Right lobe of liver (tissue), 6 donors: ENCODE measurements around the gene JDP2. TPM values are rescaled to one million over a fixed set of nuclear protein-coding genes. Genes with fewer than 3 reads are reported as not detected.
A peak's percentile ranks its signal among the peaks of the same experiment; 100 is the strongest.

Experiments
- ATAC-seq, 4 donors: fragments of 200-7000 bp; cut with Tn5 transposase; one replicate each; pipeline ENCODE4 v1.9.1; 2020; ENCODE audit warnings: mild to moderate bottlenecking in 4 of 4, moderate library complexity in 4 of 4
- DNase-seq, 3 donors: peaks; one replicate each; pipeline ENCODE4 v3.0.0-alpha.2; 2020
- H3K27ac ChIP-seq, 3 donors: fragments of 200-600 bp; one replicate each; pipeline ENCODE4 v1.8.0; 2022
- H3K27me3 ChIP-seq, 2 donors: fragments of 200-600 bp; one replicate each; pipeline ENCODE4 v1.8.0; 2022
- H3K36me3 ChIP-seq, 4 donors: fragments of 200-600 bp; sonication (generic) in 1 of 4; one replicate each; pipeline versions ENCODE4 v1.5.1 to v1.8.0; 2017 to 2022; ENCODE audit warnings: control low read depth in 1 of 4
- H3K4me1 ChIP-seq, 4 donors: fragments of 200-600 bp; sonication (generic) in 1 of 4; one replicate each; pipeline versions ENCODE4 v1.5.1 to v1.8.0; 2017 to 2022; ENCODE audit warnings: control low read depth in 1 of 4
- H3K4me3 ChIP-seq, 3 donors: fragments of 200-600 bp; one replicate each; pipeline ENCODE4 v1.8.0; 2022
- H3K9me3 ChIP-seq, 4 donors: fragments of 200-600 bp; sonication (generic) in 1 of 4; one replicate each; pipeline versions ENCODE4 v1.5.1 to v1.8.0; 2017 to 2022; ENCODE audit warnings: control low read depth in 1 of 4
- CTCF ChIP-seq, 4 donors: fragments of 200-600 bp in 3 of 4; fragments of 450-650 bp in 1 of 4; IDR thresholded peaks; one replicate each; pipeline versions ENCODE4 v1.5.1 to v1.8.0; 2016 to 2022; ENCODE audit warnings: antibody characterized with exemption in 4 of 4, mild to moderate bottlenecking in 2 of 4
- POLR2A ChIP-seq: fragments of 450-650 bp; IDR thresholded peaks from one replicate; pipeline ENCODE4 v1.6.1; 2017; ENCODE audit warnings: antibody characterized with exemption, mild to moderate bottlenecking
- whole genome bisulfite sequencing: methylation state at CpG from one replicate; pipeline ENCODE4 v1.1.6; 2018; ENCODE audit warnings: low coverage, low lambda C conversion rate; ENCODE audit not compliant: insufficient coverage; ENCODE audit errors: missing lambda C conversion rate; 5-methylcytosine and 5-hydroxymethylcytosine counted together
- intact Hi-C, 2 donors: fragments of 100-400 bp; cut with DNase I; formaldehyde crosslinking; loops; one replicate each; pipeline versions ENCODE4 v1.11.2 to v1.14.1; 2022
- total RNA-seq, 6 experiments: library from RNA; depleted of rRNA in 2 of 6; stranded (reverse); fragments of >200 nt in 2 of 6; fragmentation: NEBNext Ultra II Directional in 3 of 6; extraction: Animal tissue kit (Norgen Biotek cat#: 25700) in 3 of 6; gene quantifications; one replicate each; pipeline versions ENCODE4 v1.1.0 to v1.2.4, GENCODE V29; 2016 to 2023
- donor health status: DM: no; HTN: yes; CAD: no.
- donor health status: DM: no; HTN: no; CAD: no.
- donor health status: DM: no; HTN: no; CAD: no.
- donor health status: DM: no; HTN: yes; CAD: no.
- donor health status: DM: no; HTN: yes; CAD: no.

The JDP2 gene
- total RNA-seq, 6 experiments from 2014 or later, result 8.3 to 22.0 (median 11.8) TPM

- TF ChIP-seq CTCF (IDR thresholded peaks at IDR 0.05) (no peak), POLR2A (no peak)
- Histone ChIP-seq H3K27ac (peak overlapping the region in 2 of 3 donors; percentile 13), H3K4me1 (peaks cover 0 to 59% (median 25%) of the 10 kb centered on the region in 4 donors), H3K27me3 (no peaks in the 10 kb centered on the region), H3K9me3 (no peaks in the 10 kb centered on the region), H3K36me3 (no peaks in the 10 kb centered on the region), H3K4me3 (no peak overlapping the region)
- intact Hi-C loops, result no loop called here
- ATAC-seq (peak in 1 of 4 donors; percentile 5), DNase-seq (peak in 1 of 3 donors; percentile 58)
- WGBS, result 56% methylated on average over 5 of the region's 12 CpGs
Observed at GRCh38 chr14:75454963-75455546, 27.2 kb downstream of the JDP2 start.

GRCh38 chr14:75456069-75456996 lies 28.5 kb downstream of the JDP2 start:
- no peak overlapping the region for H3K4me3 ChIP-seq
- no peaks in the 10 kb centered on the region for H3K36me3 ChIP-seq
- no peak for DNase-seq
- no peaks in the 10 kb centered on the region for H3K9me3 ChIP-seq
- peak overlapping the region in 1 of 3 donors; percentile 13 for H3K27ac ChIP-seq
- ATAC-seq, result no peak
- H3K27me3 ChIP-seq, result no peaks in the 10 kb centered on the region
- no peak for TF ChIP-seq POLR2A
- no peak for TF ChIP-seq CTCF (IDR thresholded peaks at IDR 0.05)
- 63% methylated on average over 12 of the region's 16 CpGs for WGBS
- intact Hi-C loops, result no loop called here
- peaks cover 0 to 49% (median 19%) of the 10 kb centered on the region in 4 donors for H3K4me1 ChIP-seq

GRCh38 chr14:75456997-75457335 lies 29.1 kb downstream of the JDP2 start:
- H3K36me3 ChIP-seq, result no peaks in the 10 kb centered on the region
- intact Hi-C loops, result no loop called here
- no peak for DNase-seq
- no peaks in the 10 kb centered on the region for H3K27me3 ChIP-seq
- H3K4me3 ChIP-seq, result no peak overlapping the region
- no peaks in the 10 kb centered on the region for H3K9me3 ChIP-seq
- H3K27ac ChIP-seq, result no peak overlapping the region
- TF ChIP-seq POLR2A, result no peak
- WGBS, result 89% methylated on average over 4 of the region's 5 CpGs
- no peak for ATAC-seq
- H3K4me1 ChIP-seq, result peaks cover 0 to 47% (median 15%) of the 10 kb centered on the region in 4 donors

- Histone ChIP-seq H3K27ac (no peak overlapping the region), H3K36me3 (no peaks in the 10 kb centered on the region)
- no peak for ATAC-seq
Observed at GRCh38 chr14:75457648-75458165, 29.9 kb downstream of the JDP2 start.

More at GRCh38 chr14:75457648-75458165, 29.9 kb downstream of the JDP2 start:
- intact Hi-C loops, result no loop called here
- no peak overlapping the region for H3K4me3 ChIP-seq
- TF ChIP-seq CTCF (IDR thresholded peaks at IDR 0.05), result no peak
- no peak for TF ChIP-seq POLR2A
- H3K9me3 ChIP-seq, result no peaks in the 10 kb centered on the region
- peaks cover 0 to 44% (median 12%) of the 10 kb centered on the region in 4 donors for H3K4me1 ChIP-seq
- no peak for DNase-seq
- H3K27me3 ChIP-seq, result no peaks in the 10 kb centered on the region
- 94% methylated on average over 3 of the region's 10 CpGs for WGBS
